GM21786 (cell line): ENCODE data around the gene CD79B.

Experiments
- ATAC-seq: cut with Tn5 transposase; IDR thresholded peaks from one replicate; pipeline ENCODE4 v1.9.1; 2021; ENCODE audit not compliant: unreplicated experiment

The CD79B gene

DNA sequence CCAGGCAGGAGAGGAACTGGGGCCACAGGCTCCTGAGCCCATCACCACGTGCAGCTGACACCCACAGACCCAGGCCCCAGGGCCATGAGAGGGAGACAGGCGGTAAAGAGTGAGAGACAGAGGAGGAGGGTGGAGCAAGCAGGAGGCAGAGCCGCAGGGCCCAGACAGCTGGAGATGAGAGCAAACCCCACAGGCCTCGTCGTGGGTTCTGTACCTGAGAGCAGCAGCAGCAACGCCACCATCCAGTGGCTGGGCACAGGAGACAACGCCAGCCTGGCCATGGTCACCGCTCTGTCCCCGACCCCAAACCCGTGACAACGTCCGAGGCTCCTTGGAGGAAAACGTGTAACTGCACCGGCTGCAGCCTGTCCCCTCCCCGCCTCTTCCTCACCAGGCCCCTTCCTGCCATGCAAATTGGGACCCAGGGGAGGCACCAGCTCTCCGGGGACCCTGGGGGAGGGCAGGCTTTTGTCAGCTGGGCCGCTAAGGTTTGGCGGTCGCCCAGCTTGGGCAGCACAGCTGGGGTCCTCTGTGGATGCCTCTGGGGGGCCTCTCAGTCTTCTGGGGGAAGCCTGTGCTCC, at the start of gene CD79B:
Gene CD79B (minus strand): TSS at position 351 of the 581 bp plus-strand sequence. CDS start 70 bp downstream, at position 281.
- ATAC-seq = peak; percentile 71

GRCh38 chr17:63978272-63979200, 46.4 kb upstream of the CD79B start:
- no peak for ATAC-seq

- no peak for ATAC-seq
These were observed 44.6 kb upstream of the CD79B start for GRCh38 chr17:63976702-63977101.

DNA sequence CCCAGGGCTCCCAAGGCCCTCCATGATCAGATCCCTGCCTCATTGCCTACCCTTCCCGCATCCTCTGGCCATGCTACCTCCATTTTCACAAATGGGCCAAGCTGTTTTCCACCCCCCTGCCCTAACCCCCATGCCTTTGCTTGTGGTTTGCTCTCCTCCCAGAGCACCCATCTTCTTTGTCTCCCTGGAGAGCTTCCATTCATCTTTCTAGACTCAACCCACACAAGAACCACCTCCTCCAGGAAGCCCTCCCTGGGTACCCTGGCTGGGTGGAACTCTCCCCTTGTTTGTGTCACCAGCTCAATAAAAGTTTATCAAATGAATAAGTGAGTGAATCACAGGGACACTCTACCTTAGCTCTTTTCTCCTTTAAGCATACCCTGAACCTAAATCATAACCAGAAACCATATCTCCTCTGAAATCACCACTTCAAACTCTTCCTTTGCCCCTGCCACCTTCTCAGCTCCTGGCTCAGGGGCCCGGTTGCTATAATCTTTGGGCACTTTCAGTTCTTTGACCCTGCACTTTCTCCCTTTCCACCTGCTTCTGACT, 43.5 kb upstream of the CD79B start:
- ATAC-seq = no peak

DNA sequence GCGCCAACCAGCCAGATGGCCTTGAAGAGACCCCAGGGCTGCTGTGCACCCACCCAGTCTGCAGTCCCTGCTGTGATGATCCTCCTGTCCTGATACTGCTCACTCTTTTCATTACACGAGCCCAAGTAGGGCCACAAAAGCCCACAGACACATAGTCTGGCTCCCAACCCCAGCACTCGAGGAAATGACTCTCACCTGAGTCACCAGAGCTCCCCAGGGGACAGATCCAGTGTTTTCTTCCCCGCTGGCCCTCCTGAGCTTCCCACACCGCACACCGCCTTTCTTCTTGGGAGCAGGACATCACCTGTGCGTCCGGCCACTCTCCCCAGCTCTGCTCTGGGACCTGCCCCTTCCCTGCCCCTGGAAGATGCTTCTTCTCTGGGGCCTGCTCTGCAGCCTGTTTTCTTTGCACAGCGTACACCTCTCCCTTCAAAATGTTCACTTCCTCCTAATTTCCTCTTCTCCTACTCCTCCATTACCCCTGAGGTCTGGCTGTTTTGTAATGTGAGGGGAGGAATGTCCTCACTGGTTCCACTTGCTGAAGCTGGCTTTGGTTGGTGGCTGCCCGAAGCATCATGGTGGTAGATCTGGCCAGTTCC, 42.6 kb upstream of the CD79B start:
- no peak for ATAC-seq

GRCh38 chr17:63973930-63974593, 41.9 kb upstream of the CD79B start:
- no peak for ATAC-seq

- no peak for ATAC-seq
These were observed 41.1 kb upstream of the CD79B start for GRCh38 chr17:63973247-63973646.

DNA sequence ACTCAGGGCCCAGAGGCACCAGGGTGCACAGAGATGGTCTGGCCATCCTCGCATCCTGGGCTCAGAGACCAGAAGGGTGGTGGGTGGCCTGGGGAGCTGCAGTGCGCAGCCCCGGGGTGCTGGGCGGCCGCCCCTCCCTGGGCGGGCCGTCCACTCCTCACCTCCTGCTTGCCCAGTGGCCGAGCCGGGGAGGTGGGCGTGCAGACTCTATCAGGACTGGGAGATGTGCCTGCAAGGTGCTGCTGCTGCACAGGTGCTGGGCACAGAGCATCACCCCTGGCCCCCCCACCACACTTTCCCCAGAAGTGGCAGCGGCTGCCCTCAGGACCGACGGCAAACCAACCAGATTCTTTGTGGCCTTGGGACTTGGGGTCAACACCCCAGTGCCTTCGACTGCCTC, 40.7 kb upstream of the CD79B start, which contains the start of gene SCN4A:
Gene SCN4A (minus strand): TSS at position 123 of the 400 bp plus-strand sequence. CDS start 77 bp downstream, at position 46.
- no peak for ATAC-seq

- ATAC-seq = no peak
These were observed 37.1 kb upstream of the CD79B start for GRCh38 chr17:63969278-63969677.

DNA sequence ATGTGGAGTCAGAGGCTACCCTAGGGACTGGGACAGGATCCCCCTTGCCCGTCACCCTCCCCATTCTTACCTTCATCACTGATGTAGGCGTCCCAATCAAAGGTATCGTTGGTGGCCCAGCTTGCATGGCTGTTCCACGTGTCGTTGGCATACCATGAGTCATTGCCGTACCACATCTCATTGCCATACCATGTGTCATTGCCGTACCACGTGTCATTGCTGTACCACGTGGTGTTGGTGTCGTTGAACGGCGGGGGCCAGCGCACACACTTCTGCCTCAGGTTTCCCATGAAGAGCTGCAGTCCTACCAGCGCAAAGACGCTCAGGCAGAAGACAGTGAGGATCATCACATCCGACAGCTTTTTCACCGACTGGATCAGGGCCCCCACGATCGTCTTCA, 35.8 kb upstream of the CD79B start:
- no peak for ATAC-seq

GRCh38 chr17:63966646-63967264, 34.6 kb upstream of the CD79B start:
- no peak for ATAC-seq

- ATAC-seq = no peak
These were observed 31.0 kb upstream of the CD79B start for GRCh38 chr17:63963123-63963522.

- no peak for ATAC-seq
These were observed 30.2 kb upstream of the CD79B start for GRCh38 chr17:63962298-63962744.

DNA sequence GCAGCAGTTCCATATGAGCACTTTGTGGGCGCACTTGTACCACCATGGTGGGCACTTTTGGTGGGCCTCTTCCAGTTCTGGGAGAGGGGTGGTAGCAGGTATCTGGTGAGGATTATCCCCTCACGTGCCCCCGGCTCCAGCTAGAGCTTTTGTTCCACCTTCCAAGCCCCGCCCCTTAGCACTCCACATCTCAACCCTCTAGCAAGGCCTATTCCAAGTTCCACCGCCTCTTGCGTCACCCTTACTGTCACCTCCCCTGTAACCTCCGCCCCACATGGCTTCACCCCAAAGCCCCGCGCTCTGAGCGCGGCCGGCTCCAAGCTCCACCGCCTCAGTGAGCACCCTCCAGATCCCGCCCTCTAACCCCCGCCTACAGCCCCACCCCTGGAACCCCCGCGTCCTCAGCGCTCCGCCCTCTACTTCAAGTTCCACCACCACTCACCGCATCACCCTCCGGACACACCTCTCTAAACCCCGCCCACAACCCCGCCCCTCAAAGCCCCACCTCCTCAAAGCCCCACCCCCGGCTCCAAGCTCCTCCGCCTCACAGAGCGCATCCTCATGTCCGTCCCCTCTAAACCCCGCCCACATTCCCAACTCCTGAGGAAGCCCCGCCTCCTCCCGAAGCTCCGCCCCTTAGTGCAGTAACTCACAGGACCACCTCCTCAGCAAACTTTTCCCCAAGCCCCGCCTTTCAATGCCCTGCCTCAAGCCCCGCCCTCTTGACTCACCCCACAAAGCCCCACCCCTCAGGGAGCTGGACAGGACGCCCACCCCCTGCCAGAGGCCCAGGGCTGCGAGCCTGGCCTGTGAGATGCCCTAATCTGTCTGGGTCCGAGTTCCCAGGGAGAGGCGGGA, 29.5 kb upstream of the CD79B start:
- no peak for ATAC-seq

- ATAC-seq = no peak
These were observed 28.3 kb upstream of the CD79B start for GRCh38 chr17:63960430-63960829.

GRCh38 chr17:63960006-63960405, 27.9 kb upstream of the CD79B start:
- ATAC-seq = no peak

- no peak for ATAC-seq
These were observed 24.3 kb upstream of the CD79B start for GRCh38 chr17:63956296-63956920.

GRCh38 chr17:63955791-63956190, 23.7 kb upstream of the CD79B start:
- no peak for ATAC-seq

- ATAC-seq = no peak
These were observed 23.1 kb upstream of the CD79B start for GRCh38 chr17:63955232-63955631.
